H9 (cell line): ENCODE measurements around the gene NHLRC1. TPM values are rescaled to one million over a fixed set of nuclear protein-coding genes. Genes with fewer than 3 reads are reported as not detected.

Experiments used
- DNase-seq: peaks from one replicate; pipeline ENCODE4 v3.0.0-alpha.2; 2017
- H2AFZ ChIP-seq: one replicate; pipeline ENCODE4 v1.6.1; 2013; ENCODE audit warnings: mild to moderate bottlenecking, low read length, control low read depth, moderate library complexity
- H2AK5ac ChIP-seq: 2 replicates; pipeline ENCODE4 v1.6.1; 2013; ENCODE audit warnings: low read length, control low read depth, mixed read lengths; ENCODE audit not compliant: insufficient read length
- H2BK120ac ChIP-seq: one replicate; pipeline ENCODE4 v1.6.1; 2013; ENCODE audit warnings: low read depth, mild to moderate bottlenecking, low read length, control low read depth, inconsistent platforms; ENCODE audit not compliant: poor library complexity, severe bottlenecking
- H2BK12ac ChIP-seq: 2 replicates; pipeline ENCODE4 v1.6.1; 2013; ENCODE audit warnings: low read length, control low read depth, mixed read lengths, low read depth; ENCODE audit not compliant: insufficient read length
- H2BK15ac ChIP-seq: 2 replicates; pipeline ENCODE4 v1.6.1; 2013; ENCODE audit warnings: low read depth, low read length, control low read depth
- H2BK20ac ChIP-seq: one replicate; pipeline ENCODE4 v1.6.1; 2013; ENCODE audit warnings: low read depth, mild to moderate bottlenecking, low read length, control low read depth, inconsistent platforms; ENCODE audit not compliant: poor library complexity, severe bottlenecking
- H2BK5ac ChIP-seq: 2 replicates; pipeline ENCODE4 v1.6.1; 2013; ENCODE audit warnings: low read length, control low read depth, mixed read lengths; ENCODE audit not compliant: insufficient read length
- H3K14ac ChIP-seq: 2 replicates; pipeline ENCODE4 v1.6.1; 2013; ENCODE audit warnings: low read length, control low read depth; ENCODE audit not compliant: insufficient read depth
- H3K18ac ChIP-seq: 2 replicates; pipeline ENCODE4 v1.6.1; 2013; ENCODE audit warnings: low read depth, mild to moderate bottlenecking, mixed read lengths, low read length, control low read depth; ENCODE audit not compliant: insufficient read length
- H3K23ac ChIP-seq: 2 replicates; pipeline ENCODE4 v1.6.1; 2013; ENCODE audit warnings: low read length, control low read depth, mixed read lengths, low read depth; ENCODE audit not compliant: insufficient read length
- H3K23me2 ChIP-seq: 2 replicates; pipeline ENCODE4 v1.6.1; 2013; ENCODE audit warnings: low read depth, mild to moderate bottlenecking, mixed read lengths, low read length, control low read depth; ENCODE audit not compliant: insufficient read length, poor library complexity, severe bottlenecking
- H3K27ac ChIP-seq: 2 replicates; pipeline ENCODE4 v1.5.1; 2013; ENCODE audit warnings: low read length, control low read depth, mixed read lengths, low read depth; ENCODE audit not compliant: insufficient read length
- H3K27me3 ChIP-seq: 2 replicates; pipeline ENCODE4 v1.6.1; 2013; ENCODE audit warnings: low read length, control low read depth, inconsistent platforms; ENCODE audit not compliant: insufficient read depth
- H3K4ac ChIP-seq: 2 replicates; pipeline ENCODE4 v1.6.1; 2013; ENCODE audit warnings: low read depth, mild to moderate bottlenecking, control low read depth, inconsistent platforms, low read length, moderate library complexity
- H3K4me1 ChIP-seq: 2 replicates; pipeline ENCODE4 v1.6.1; 2013; ENCODE audit warnings: low read length, control low read depth, inconsistent platforms; ENCODE audit not compliant: insufficient read depth
- H3K4me2 ChIP-seq: 2 replicates; pipeline ENCODE4 v1.6.1; 2013; ENCODE audit warnings: low read length, control low read depth, mixed read lengths; ENCODE audit not compliant: insufficient read length, insufficient read depth
- H3K56ac ChIP-seq: 2 replicates; pipeline ENCODE4 v1.6.1; 2013; ENCODE audit warnings: low read depth, mild to moderate bottlenecking, mixed read lengths, low read length, control low read depth; ENCODE audit not compliant: insufficient read length
- H3K79me1 ChIP-seq: 2 replicates; pipeline ENCODE4 v1.6.1; 2013; ENCODE audit warnings: low read depth, mild to moderate bottlenecking, moderate library complexity, low read length, control low read depth, inconsistent platforms; ENCODE audit not compliant: insufficient read depth, poor library complexity, severe bottlenecking
- H3K79me2 ChIP-seq: 2 replicates; pipeline ENCODE4 v1.6.1; 2013; ENCODE audit warnings: low read length, control low read depth, inconsistent platforms; ENCODE audit not compliant: insufficient read depth
- H3K9ac ChIP-seq: 2 replicates; pipeline ENCODE4 v1.6.1; 2013; ENCODE audit warnings: low read length, control low read depth, mixed read lengths; ENCODE audit not compliant: insufficient read length; ENCODE audit errors: extremely low read depth
- H3K9me3 ChIP-seq: one replicate; pipeline ENCODE4 v1.6.1; 2013; ENCODE audit warnings: low read depth, low read length, inconsistent platforms; ENCODE audit not compliant: control insufficient read depth
- H3T11ph ChIP-seq: one replicate; pipeline ENCODE4 v1.6.1; 2013; ENCODE audit warnings: mild to moderate bottlenecking, low read length, control low read depth, inconsistent platforms
- H4K20me1 ChIP-seq: one replicate; pipeline ENCODE4 v1.6.1; 2013; ENCODE audit not compliant: control insufficient read depth, insufficient read length, insufficient read depth
- H4K5ac ChIP-seq: 2 replicates; pipeline ENCODE4 v1.6.1; 2013; ENCODE audit warnings: low read depth, mild to moderate bottlenecking, mixed read lengths, low read length, control low read depth; ENCODE audit not compliant: insufficient read length
- H4K8ac ChIP-seq: replicated peaks from 2 replicates; pipeline ENCODE4 v1.6.1; 2013; ENCODE audit warnings: low read length, control low read depth, mixed read lengths, low read depth; ENCODE audit not compliant: insufficient read length
- H4K91ac ChIP-seq: 2 replicates; pipeline ENCODE4 v1.6.1; 2013; ENCODE audit warnings: low read depth, mild to moderate bottlenecking, moderate library complexity, mixed read lengths, low read length, control low read depth; ENCODE audit not compliant: insufficient read length
- H3K27ac Mint-ChIP-seq, 3 experiments: 2 replicates in 2 of 3; 3 replicates in 1 of 3; pipeline ENCODE4 v1.8.0; 2020 to 2021; ENCODE audit warnings: mixed read lengths in 3 of 3, mild to moderate bottlenecking in 1 of 3, moderate library complexity in 1 of 3
- H3K27me3 Mint-ChIP-seq: 2 replicates; pipeline ENCODE4 v1.8.0; 2021; ENCODE audit warnings: low read depth, mild to moderate bottlenecking, moderate library complexity, mixed read lengths
- H3K36me3 Mint-ChIP-seq, 3 experiments: 2 replicates in 2 of 3; 3 replicates in 1 of 3; pipeline ENCODE4 v1.8.0; 2020 to 2021; ENCODE audit warnings: low read depth in 3 of 3, mixed read lengths in 3 of 3; ENCODE audit not compliant: insufficient read depth in 1 of 3
- H3K4me1 Mint-ChIP-seq, 2 experiments: 2 replicates each; pipeline ENCODE4 v1.8.0; 2020; ENCODE audit warnings: mixed read lengths in 2 of 2
- H3K4me3 Mint-ChIP-seq, 2 experiments: 2 replicates in 1 of 2; 3 replicates in 1 of 2; pipeline ENCODE4 v1.8.0; 2020 to 2021; ENCODE audit warnings: mild to moderate bottlenecking in 2 of 2, mixed read lengths in 2 of 2, moderate library complexity in 1 of 2
- H3K9me3 Mint-ChIP-seq, 2 experiments: 2 replicates in 1 of 2; 3 replicates in 1 of 2; pipeline ENCODE4 v1.8.0; 2020; ENCODE audit warnings: mild to moderate bottlenecking in 2 of 2, mixed read lengths in 2 of 2, moderate library complexity in 1 of 2
- CTCF ChIP-seq: fragments of 200-600 bp; sonication (generic); conservative IDR thresholded peaks from 3 replicates; pipeline ENCODE4 v1.8.0; 2021; ENCODE audit warnings: antibody characterized with exemption, mild to moderate bottlenecking
- WGBS: extraction: QIAGEN DNeasy Blood & Tissue Kit; methylation state at CpG from one replicate; pipeline ENCODE4 v1.1.7; 2013; ENCODE audit warnings: missing lambda C conversion rate, low lambda C conversion rate, mixed read lengths; ENCODE audit not compliant: insufficient read length; ENCODE audit errors: extremely low coverage; 5-methylcytosine and 5-hydroxymethylcytosine counted together
- total RNA-seq: library from RNA; stranded (reverse); gene quantifications from 2 replicates; pipeline ENCODE4 v1.2.1, GENCODE V29; 2021

The NHLRC1 gene
- total RNA-seq, 1 experiment from 2014 or later: 1.5 TPM

GRCh38 chr6:18107061-18107460 lies 15.4 kb downstream of the NHLRC1 start:
- TF ChIP-seq CTCF: no peak
- Histone ChIP-seq H3K56ac (no peak overlapping the region), H3K79me1 (no peaks in the 10 kb centered on the region), H3K23ac (no peak overlapping the region), H3K4me2 (no peak overlapping the region), H3K27me3 (no peaks in the 10 kb centered on the region), H3K4me1 (no peaks in the 10 kb centered on the region), H2BK20ac (no peak overlapping the region), H3K9ac (no peak overlapping the region), H4K5ac (no peak overlapping the region), H4K91ac (no peak overlapping the region), H2BK5ac (no peak overlapping the region), H3T11ph (no peak overlapping the region), H2BK15ac (no peak overlapping the region), H2BK120ac (no peak overlapping the region), H3K4ac (no peak overlapping the region), H3K14ac (no peak overlapping the region), H2AK5ac (no peak overlapping the region), H3K27ac (no peak overlapping the region), H3K79me2 (no peaks in the 10 kb centered on the region), H3K9me3 (no peaks in the 10 kb centered on the region), H2BK12ac (no peak overlapping the region), H3K23me2 (no peaks in the 10 kb centered on the region), H4K20me1 (no peaks in the 10 kb centered on the region), H4K8ac (no peak overlapping the region), H3K18ac (no peak overlapping the region), H2AFZ (no peak overlapping the region)
- Mint-ChIP-seq H3K9me3 (peaks cover 10 to 17% of the 10 kb centered on the region in 2 experiments), H3K4me1 (peaks cover 3 to 6% of the 10 kb centered on the region in 2 experiments), H3K36me3 (peaks cover 3 to 13% (median 4%) of the 10 kb centered on the region in 3 experiments; a peak in 4 of 7 replicates), H3K27me3 (no peaks in the 10 kb centered on the region), H3K4me3 (no peak overlapping the region), H3K27ac (no peak overlapping the region)
- WGBS: no CpG with 5 or more reads among the region's 1 CpG
- no peak for DNase-seq
